GM21576 (cell line): Measurements from ENCODE around the gene TNNT1.
A peak's percentile ranks its signal among the peaks of the same experiment; 100 is the strongest.

Source experiments
- ATAC-seq: cut with Tn5 transposase; IDR thresholded peaks from one replicate; pipeline ENCODE4 v1.9.1; 2021; ENCODE audit warnings: mild to moderate bottlenecking, moderate library complexity; ENCODE audit not compliant: unreplicated experiment

TNNT1 gene

DNA sequence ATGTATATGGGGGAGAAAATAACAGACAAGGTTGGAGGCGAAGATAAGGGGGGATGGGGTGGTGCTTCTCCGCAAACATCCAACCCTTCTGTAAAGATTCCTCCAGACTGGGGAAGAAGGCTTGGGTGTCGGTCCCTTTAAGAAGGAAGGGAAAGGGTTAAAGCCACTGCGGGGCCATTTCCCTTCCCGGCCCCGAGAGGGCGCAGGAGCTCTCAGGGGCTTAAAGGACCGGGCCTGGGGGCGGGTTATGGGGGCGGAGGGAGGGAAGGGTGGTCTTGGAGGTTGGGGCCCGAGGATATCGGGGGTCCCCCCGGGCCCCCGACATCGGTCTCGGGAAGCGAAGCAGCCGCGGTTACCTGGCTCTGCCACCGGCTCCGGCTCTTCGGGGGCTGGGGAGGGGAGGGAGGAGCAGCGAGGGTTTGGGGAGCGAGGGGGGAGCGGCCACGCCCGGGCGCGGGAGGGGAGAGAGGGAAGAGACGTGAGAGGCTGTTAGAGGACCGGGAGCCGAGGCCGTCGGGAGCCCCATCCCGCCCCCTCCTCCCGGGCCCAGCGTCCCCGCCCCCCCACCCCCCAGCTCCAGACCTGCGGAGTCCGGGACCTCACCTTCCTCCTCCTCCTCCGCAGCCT is 2.8 kb downstream of the TNNT1 start:
- no peak for ATAC-seq

- no peak for ATAC-seq
These were observed 3.8 kb downstream of the TNNT1 start for GRCh38 chr19:55145232-55145631.

DNA sequence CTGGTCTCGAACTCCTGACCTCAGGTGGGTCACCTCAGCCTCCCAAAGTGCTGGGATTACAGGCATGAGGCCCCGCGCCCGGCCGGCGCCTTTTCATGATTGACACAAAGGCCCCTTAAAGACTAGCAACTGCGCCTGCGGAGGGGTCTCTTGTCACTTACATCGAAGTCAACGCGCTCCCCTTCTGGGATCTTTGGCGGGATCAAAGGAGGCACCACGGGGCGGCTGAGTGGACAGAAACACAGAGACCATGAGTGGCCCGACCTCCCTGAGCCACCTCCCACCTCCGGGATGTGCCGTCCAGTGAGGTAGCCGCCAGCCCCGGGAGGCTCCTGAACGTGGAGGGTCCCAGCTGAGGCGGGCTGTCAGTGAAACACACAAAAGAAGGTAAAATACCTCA is 7.3 kb downstream of the TNNT1 start:
- ATAC-seq: no peak

- ATAC-seq: no peak
These were observed 11.1 kb downstream of the TNNT1 start for GRCh38 chr19:55137915-55138314.

DNA sequence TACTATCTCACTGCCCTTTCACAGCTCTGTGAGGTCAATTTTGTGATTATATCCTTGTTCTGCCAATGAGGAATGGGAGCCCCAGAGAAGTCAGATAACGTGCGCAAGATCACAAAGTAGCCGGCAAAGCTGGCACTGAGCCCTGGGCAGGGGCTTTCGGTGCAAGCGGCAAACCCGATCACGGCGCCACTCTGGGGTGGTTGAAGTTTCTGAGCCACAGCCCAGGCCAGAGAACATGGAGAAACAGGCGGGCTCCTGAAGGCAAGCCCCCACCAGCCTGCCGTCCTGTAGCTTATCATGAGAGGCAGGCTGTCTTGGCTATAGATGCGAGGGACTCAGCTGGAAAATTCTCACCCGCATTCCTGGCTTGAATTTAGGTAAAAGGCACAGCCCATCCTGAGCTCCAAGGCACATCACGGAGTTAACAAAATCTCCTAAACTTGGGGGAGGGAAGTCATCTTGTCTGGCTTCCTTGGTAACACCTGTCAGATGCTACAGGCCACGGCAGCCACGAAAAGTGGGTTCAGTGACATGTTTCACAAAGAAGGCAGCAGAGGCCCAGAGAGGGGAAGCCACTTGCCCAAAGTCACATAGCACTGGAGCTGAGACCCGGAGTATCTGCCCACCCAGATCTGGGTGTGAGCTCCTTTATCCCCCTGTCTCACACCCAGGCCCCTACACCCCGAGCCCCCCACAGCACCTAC is 12.5 kb downstream of the TNNT1 start:
- ATAC-seq: no peak

- ATAC-seq: no peak
These were observed 14.3 kb downstream of the TNNT1 start for GRCh38 chr19:55134736-55135135.

DNA sequence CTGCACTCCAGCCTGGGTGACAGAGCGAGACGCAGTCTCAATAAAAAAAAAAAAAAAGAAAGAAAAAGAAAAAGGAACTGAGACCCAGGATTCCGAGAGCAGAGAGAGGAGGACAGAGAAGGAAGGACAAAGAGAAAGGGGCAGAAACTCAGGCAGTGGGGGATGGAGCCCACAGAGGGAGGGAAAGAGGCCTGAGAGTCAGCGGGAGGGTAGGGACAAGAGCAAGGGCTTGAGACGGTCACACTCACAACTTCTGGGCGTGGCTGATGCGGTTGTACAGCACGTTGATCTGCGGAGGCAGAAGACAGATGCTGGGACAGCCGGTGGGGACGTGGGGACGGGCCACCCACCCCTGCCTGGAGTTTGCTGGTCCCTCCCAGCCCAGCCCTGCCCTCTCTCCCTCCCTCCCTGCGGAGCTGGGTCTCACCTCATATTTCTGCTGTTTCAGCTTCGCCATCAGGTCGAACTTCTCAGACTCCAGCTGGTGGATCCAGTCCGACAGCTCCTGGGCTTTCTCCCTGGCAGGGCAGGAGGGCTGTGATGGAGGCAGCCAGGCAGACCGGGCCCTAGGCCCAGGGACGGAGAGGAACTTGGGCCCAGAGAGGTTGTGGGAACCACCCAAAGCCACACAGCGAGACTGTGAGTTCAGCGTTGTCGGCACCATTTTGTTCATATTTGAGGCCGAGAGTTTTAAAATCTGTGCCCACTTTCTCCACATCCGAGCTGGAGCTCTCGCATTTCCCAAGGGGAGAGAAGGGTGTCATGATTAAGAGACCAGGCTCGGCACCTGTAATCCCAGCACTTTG is 15.2 kb downstream of the TNNT1 start:
- no peak for ATAC-seq

- no peak for ATAC-seq
These were observed 16.4 kb downstream of the TNNT1 start for GRCh38 chr19:55132453-55133129.

DNA sequence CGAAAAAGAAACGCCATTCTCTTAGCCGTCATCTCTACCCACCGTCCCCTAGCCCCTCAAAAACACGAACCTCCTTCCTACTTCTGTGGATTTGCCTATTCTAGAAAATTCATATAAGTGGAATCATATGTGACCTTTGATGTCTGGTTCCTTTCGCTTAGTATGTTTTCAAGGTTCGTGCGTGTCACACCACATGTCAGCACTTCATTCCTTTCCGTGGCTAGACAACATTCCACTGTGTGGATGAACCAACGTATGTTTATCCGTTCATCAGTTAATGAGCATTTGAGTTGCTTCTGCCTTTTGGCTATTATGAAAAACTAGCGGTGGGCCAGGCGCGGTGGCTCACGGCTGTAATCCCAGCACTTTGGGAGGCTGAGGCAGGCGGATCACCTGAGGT is 17.6 kb downstream of the TNNT1 start:
- ATAC-seq: no peak

DNA sequence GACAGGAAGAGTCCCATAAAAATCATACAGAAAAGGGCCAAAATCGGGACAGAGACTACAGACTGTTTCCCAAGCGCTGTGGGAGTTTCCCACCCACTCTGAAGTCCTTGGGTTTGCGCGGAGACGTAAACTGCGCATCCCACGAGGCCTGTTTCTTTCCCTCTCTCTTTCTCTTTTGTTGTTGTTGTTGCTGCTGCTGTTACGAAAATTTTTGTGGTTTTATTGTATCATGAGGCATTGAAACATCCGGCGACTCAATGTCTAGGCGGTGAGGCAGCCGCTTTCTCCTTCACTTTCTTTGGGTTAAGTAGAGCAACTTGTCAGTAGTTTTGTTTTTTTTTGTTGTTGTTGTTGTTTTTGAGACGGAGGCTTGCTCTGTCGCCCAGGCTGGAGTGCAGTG is 30.0 kb downstream of the TNNT1 start:
- no peak for ATAC-seq

GRCh38 chr19:55118401-55118991 is 30.5 kb downstream of the TNNT1 start:
- ATAC-seq: no peak

DNA sequence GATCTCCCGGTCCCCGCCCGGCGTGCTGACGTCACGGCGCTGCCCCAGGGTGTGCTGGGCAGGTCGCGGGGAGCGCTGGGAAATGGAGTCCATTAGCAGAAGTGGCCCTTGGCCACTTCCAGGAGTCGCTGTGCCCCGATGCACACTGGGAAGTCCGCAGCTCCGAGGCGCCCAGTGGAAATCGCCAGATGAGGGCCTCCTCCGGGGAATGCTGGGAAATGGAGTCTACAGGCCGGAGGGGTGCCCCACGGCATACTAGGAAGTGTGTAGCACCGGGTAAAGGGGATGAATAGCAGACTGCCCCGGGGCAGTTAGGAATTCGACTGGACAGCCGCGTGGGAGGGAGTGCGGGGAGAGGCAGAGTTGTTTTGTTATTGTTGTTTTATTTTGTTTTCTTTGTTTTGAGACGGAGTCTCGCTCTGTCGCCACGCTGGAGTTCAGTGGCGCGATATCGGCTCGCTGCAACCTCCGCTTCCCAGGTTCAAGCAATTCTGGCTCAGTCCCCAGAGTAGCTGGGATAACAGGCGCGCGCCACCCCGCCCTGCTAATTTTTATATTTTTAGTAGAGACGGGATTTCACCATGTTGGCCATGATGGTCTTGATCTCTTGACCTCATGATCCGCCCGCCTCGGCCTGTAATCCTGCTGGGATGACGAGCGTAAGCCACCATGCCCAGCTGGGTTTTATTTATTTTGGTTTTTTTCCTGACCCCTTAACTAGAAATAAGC is 31.2 kb downstream of the TNNT1 start:
- peak; percentile 84 for ATAC-seq

DNA sequence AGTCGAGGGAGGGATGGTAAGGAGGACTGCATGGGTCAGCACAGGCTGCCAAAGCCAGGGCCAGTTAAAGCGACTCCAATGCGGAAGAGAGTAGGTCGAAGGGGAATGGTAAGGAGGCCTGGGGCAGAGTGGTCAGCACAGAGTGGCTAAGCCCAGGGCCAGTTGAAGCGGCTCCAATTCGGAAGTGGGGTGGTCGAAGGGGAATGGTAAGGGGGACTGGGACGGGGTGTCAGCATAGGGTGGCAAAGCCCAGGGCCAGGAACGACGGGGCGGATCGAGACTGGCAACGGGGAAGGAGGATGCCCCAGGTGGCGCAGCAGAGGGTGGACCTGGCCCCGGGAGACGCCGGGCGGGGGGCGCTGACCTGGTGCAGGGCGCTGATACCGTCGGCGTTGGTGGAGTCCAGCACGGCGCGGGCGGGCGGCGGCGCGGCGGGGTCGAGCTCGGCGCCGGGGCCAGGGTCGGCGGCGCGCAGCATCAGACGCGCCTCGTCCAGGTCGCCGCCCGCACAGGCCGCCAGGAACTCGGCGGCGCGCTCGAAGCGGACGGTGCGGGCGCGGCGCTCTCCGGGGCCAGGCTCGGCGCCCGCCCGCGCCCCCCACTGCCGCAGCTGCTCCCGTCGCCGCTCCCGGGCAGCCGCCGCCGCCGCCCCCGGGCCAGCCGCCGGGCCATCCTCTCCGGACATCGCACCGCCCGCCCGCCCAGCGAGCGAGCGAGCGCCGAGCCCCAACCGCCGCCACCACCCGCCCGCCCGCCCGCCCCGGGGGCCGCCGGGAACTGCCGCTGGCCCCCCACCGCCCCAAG is 31.9 kb downstream of the TNNT1 start, which contains the start of gene PPP1R12C:
PPP1R12C (minus strand) TSS at position 779 of the 804 bp plus-strand sequence; CDS start at position 685, 94 bp downstream.
- ATAC-seq: peak; percentile 6

DNA sequence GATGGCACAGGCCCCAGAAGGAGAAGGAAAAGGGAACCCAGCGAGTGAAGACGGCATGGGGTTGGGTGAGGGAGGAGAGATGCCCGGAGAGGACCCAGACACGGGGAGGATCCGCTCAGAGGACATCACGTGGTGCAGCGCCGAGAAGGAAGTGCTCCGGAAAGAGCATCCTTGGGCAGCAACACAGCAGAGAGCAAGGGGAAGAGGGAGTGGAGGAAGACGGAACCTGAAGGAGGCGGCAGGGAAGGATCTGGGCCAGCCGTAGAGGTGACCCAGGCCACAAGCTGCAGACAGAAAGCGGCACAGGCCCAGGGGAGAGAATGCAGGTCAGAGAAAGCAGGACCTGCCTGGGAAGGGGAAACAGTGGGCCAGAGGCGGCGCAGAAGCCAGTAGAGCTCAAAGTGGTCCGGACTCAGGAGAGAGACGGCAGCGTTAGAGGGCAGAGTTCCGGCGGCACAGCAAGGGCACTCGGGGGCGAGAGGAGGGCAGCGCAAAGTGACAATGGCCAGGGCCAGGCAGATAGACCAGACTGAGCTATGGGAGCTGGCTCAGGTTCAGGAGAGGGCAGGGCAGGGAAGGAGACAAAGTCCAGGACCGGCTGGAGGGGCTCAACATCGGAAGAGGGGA is 32.7 kb downstream of the TNNT1 start:
- no peak for ATAC-seq

DNA sequence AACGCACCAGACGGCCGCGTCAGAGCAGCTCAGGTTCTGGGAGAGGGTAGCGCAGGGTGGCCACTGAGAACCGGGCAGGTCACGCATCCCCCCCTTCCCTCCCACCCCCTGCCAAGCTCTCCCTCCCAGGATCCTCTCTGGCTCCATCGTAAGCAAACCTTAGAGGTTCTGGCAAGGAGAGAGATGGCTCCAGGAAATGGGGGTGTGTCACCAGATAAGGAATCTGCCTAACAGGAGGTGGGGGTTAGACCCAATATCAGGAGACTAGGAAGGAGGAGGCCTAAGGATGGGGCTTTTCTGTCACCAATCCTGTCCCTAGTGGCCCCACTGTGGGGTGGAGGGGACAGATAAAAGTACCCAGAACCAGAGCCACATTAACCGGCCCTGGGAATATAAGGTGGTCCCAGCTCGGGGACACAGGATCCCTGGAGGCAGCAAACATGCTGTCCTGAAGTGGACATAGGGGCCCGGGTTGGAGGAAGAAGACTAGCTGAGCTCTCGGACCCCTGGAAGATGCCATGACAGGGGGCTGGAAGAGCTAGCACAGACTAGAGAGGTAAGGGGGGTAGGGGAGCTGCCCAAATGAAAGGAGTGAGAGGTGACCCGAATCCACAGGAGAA is 33.5 kb downstream of the TNNT1 start:
- ATAC-seq: no peak

- ATAC-seq: no peak
These were observed 34.4 kb downstream of the TNNT1 start for GRCh38 chr19:55114566-55115145.

- no peak for ATAC-seq
These were observed 35.4 kb downstream of the TNNT1 start for GRCh38 chr19:55113570-55114039.
